HepG2 (cell line): Measurements from ENCODE around the gene HECTD3. TPM values are rescaled to one million over a fixed set of nuclear protein-coding genes. Genes with fewer than 3 reads are reported as not detected.

Source experiments
- ATAD3A ChIP-seq: sonication (generic); formaldehyde crosslinking; IDR thresholded peaks from 2 replicates; pipeline ENCODE4 v1.4.0; 2020; ENCODE audit warnings: missing genetic modification reagents
- CBFB ChIP-seq: sonication (generic); formaldehyde crosslinking; IDR thresholded peaks from 2 replicates; pipeline ENCODE4 v1.4.0; 2020; ENCODE audit warnings: missing genetic modification reagents
- KIAA2018 ChIP-seq: sonication (generic); formaldehyde crosslinking; IDR thresholded peaks from 2 replicates; pipeline ENCODE4 v1.5.0; 2020; ENCODE audit warnings: mild to moderate bottlenecking, missing genetic modification reagents, borderline replicate concordance
- NCOA1 ChIP-seq: sonication (generic); formaldehyde crosslinking; IDR thresholded peaks from 2 replicates; pipeline ENCODE4 v1.9.0; 2021; ENCODE audit warnings: missing genetic modification reagents
- PAWR ChIP-seq: sonication (generic); formaldehyde crosslinking; IDR thresholded peaks from 2 replicates; pipeline ENCODE4 v1.4.0; 2020; ENCODE audit warnings: missing genetic modification reagents, mild to moderate bottlenecking, borderline replicate concordance
- PRDM4 ChIP-seq: sonication (generic); formaldehyde crosslinking; IDR thresholded peaks from 2 replicates; pipeline ENCODE4 v1.9.0; 2021; ENCODE audit warnings: missing genetic modification reagents, borderline replicate concordance
- SYNCRIP ChIP-seq: fragments of 200-400 bp; formaldehyde crosslinking; IDR thresholded peaks from 2 replicates; pipeline ENCODE4 v1.6.1; 2018; ENCODE audit warnings: mild to moderate bottlenecking, low read depth, low read length; ENCODE audit not compliant: insufficient read depth
- ZFP36L1 ChIP-seq: sonication (generic); formaldehyde crosslinking; IDR thresholded peaks from 2 replicates; pipeline ENCODE4 v1.8.0; 2022; ENCODE audit warnings: mild to moderate bottlenecking, missing genetic modification reagents, moderate library complexity
- ZFP82 ChIP-seq: sonication (generic); formaldehyde crosslinking; IDR thresholded peaks from 2 replicates; pipeline ENCODE4 v1.5.1; 2020; ENCODE audit warnings: mild to moderate bottlenecking, missing genetic modification reagents, borderline replicate concordance
- ZNF180 ChIP-seq: sonication (generic); formaldehyde crosslinking; IDR thresholded peaks from 2 replicates; pipeline ENCODE4 v1.4.0; 2020; ENCODE audit warnings: low read depth, missing genetic modification reagents, borderline replicate concordance
- ZNF260 ChIP-seq: sonication (generic); formaldehyde crosslinking; IDR thresholded peaks from 2 replicates; pipeline ENCODE4 v1.4.0; 2020; ENCODE audit warnings: missing genetic modification reagents, low read depth, mild to moderate bottlenecking, borderline replicate concordance
- ZNF598 ChIP-seq: sonication (generic); formaldehyde crosslinking; IDR thresholded peaks from 2 replicates; pipeline ENCODE4 v1.5.1; 2020; ENCODE audit warnings: mild to moderate bottlenecking, missing genetic modification reagents, borderline replicate concordance
- ZNF672 ChIP-seq: sonication (generic); formaldehyde crosslinking; IDR thresholded peaks from 2 replicates; pipeline ENCODE4 v1.8.1; 2022; ENCODE audit warnings: missing genetic modification reagents
- ZNF691 ChIP-seq: sonication (generic); formaldehyde crosslinking; IDR thresholded peaks from 2 replicates; pipeline ENCODE4 v1.4.0; 2020; ENCODE audit warnings: missing genetic modification reagents, low read depth, mild to moderate bottlenecking, borderline replicate concordance
- ZNF816 ChIP-seq: sonication (generic); formaldehyde crosslinking; IDR thresholded peaks from 2 replicates; pipeline ENCODE4 v1.8.0; 2022; ENCODE audit warnings: missing genetic modification reagents, mild to moderate bottlenecking, borderline replicate concordance
- polyA plus RNA-seq, 8 experiments: library from polyadenylated mRNA; depleted of rRNA in 3 of 8; stranded (reverse) in 7 of 8; unstranded in 1 of 8; fragments of >200 nt; fragmentation: Illumina TruSeq in 4 of 8; extraction: Trizol in 4 of 8; gene quantifications; 2 replicates each; pipeline versions ENCODE4 v1.2.1 to v1.2.3, GENCODE V29; 2011 to 2016; ENCODE audit warnings: low read depth in 4 of 8, missing spikeins in 1 of 8, mixed read lengths in 1 of 8; ENCODE audit not compliant: insufficient read depth in 1 of 8
- total RNA-seq, 5 experiments: library from RNA; depleted of rRNA; stranded (reverse); fragments of >200 nt; fragmentation: Illumina TruSeq; extraction: Trizol; gene quantifications; 2 replicates each; pipeline ENCODE4 v1.2.3, GENCODE V29; 2016; ENCODE audit warnings: low read depth in 1 of 5

The HECTD3 gene
- total and polyA plus RNA-seq, 2 of the 13 experiments (the other 11 are each of a cell fraction or from before 2014, with no cell fraction given): 18.6 to 24.5 TPM

GRCh38 chr1:45010855-45011811 is at the start of gene HECTD3 (continued):
- no peak for TF ChIP-seq KIAA2018 (CRISPR knock-in tag)
- no peak for TF ChIP-seq ZFP36L1 (CRISPR knock-in tag)
- no peak for TF ChIP-seq ATAD3A (CRISPR knock-in tag)
- peak; percentile 14; the same call in 1 of the 2 replicates for TF ChIP-seq PAWR (CRISPR knock-in tag)
- 0 out of 2 replicates have a peak, but pooled peaks have one; percentile 14 for TF ChIP-seq ZNF691 (CRISPR knock-in tag)
- TF ChIP-seq ZNF816: no peak
- TF ChIP-seq SYNCRIP: no peak
- no peak for TF ChIP-seq ZNF260 (CRISPR knock-in tag)
- TF ChIP-seq ZNF598 (CRISPR knock-in tag): 0 out of 2 replicates have a peak, but pooled peaks have one; percentile 21
- no peak for TF ChIP-seq CBFB (CRISPR knock-in tag)
- 0 out of 2 replicates have a peak, but pooled peaks have one; percentile 6 for TF ChIP-seq NCOA1 (CRISPR knock-in tag)
- TF ChIP-seq ZNF672 (CRISPR knock-in tag): no peak
- no peak for TF ChIP-seq ZFP82 (CRISPR knock-in tag)
- no peak for TF ChIP-seq ZNF180 (CRISPR knock-in tag)
- TF ChIP-seq PRDM4 (CRISPR knock-in tag): no peak
